Cardiac fibroblast (primary cell): ENCODE results near the gene NOSIP.

ENCODE experiments used
- DNase-seq, 2 donors: peaks; one replicate each; pipeline versions ENCODE4 v3.0.0 to v3.0.0-alpha.2; 2010; ENCODE audit warnings: low read depth in 2 of 2
- H3K4me3 ChIP-seq, 2 donors: replicated peaks in 1 of 2; 1 replicate in 1 of 2; 2 replicates in 1 of 2; pipeline ENCODE4 v1.5.1; 2011; ENCODE audit warnings: low read depth in 2 of 2, low read length in 2 of 2, mild to moderate bottlenecking in 2 of 2, moderate library complexity in 1 of 2
- TF ChIP-seq, protein P1 (sequence below): IDR thresholded peaks from one replicate; pipeline ENCODE4 v1.5.1; 2011; ENCODE audit warnings: low read depth, mild to moderate bottlenecking, low read length, inconsistent platforms

The NOSIP gene

DNA sequence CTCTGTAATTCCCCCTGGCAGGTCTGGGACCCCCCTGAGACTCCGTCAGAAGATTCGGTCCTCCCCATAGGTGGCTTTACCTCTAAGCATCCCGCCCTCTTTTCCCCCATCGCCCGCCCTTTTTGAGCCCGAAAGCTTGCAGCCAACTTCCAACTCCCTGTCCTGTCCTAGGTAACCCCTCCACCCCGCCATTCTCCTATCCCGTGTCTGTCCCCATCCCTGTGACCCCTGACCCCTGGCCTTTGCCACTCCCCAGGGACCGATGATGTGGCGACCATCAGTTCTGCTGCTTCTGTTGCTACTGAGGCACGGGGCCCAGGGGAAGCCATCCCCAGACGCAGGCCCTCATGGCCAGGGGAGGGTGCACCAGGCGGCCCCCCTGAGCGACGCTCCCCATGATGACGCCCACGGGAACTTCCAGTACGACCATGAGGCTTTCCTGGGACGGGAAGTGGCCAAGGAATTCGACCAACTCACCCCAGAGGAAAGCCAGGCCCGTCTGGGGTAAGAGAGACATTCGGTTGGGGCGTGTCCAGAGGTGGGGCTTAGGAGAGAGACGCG, 52.1 kb downstream of the NOSIP start:
- DNase-seq, result peak; percentile 66 to 77
- peak overlapping the region; percentile 64 to 74 for H3K4me3 ChIP-seq
- TF ChIP-seq, protein P1, sequence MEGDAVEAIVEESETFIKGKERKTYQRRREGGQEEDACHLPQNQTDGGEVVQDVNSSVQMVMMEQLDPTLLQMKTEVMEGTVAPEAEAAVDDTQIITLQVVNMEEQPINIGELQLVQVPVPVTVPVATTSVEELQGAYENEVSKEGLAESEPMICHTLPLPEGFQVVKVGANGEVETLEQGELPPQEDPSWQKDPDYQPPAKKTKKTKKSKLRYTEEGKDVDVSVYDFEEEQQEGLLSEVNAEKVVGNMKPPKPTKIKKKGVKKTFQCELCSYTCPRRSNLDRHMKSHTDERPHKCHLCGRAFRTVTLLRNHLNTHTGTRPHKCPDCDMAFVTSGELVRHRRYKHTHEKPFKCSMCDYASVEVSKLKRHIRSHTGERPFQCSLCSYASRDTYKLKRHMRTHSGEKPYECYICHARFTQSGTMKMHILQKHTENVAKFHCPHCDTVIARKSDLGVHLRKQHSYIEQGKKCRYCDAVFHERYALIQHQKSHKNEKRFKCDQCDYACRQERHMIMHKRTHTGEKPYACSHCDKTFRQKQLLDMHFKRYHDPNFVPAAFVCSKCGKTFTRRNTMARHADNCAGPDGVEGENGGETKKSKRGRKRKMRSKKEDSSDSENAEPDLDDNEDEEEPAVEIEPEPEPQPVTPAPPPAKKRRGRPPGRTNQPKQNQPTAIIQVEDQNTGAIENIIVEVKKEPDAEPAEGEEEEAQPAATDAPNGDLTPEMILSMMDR, result no peak

DNA sequence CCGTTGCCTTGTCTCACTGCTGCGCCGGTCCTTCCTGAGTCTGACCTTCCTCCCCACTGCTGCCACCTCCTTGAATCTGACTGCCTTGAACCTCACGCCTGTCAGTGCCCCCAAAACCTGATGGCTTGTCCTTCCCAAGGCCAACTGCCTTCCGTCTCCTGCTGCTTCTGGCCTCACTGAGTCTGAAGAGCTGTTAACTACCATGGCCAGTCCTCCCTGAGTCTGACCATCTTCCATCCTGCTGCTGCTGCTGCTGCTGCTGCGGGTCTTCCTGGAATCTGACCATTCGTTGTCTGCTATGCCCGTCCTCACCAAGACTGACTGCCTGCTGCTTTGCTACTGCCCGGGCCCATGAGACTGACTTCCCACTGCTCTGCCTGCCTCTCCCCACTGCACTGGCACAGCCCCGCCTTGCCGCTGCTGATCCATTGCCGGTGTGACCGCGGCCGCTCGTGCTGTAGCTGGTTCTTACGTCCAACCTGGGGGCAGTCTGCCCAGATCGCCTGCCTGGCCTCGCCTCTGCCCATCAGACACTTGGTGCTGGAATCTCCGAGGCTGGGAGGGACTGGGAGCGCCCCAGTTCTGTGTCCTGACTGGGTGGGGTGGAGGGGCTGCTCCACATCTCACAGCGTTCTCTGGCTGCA, 55.4 kb downstream of the NOSIP start:
- TF ChIP-seq, protein P1, result no peak
- H3K4me3 ChIP-seq, result no peak overlapping the region
- DNase-seq, result no peak

DNA sequence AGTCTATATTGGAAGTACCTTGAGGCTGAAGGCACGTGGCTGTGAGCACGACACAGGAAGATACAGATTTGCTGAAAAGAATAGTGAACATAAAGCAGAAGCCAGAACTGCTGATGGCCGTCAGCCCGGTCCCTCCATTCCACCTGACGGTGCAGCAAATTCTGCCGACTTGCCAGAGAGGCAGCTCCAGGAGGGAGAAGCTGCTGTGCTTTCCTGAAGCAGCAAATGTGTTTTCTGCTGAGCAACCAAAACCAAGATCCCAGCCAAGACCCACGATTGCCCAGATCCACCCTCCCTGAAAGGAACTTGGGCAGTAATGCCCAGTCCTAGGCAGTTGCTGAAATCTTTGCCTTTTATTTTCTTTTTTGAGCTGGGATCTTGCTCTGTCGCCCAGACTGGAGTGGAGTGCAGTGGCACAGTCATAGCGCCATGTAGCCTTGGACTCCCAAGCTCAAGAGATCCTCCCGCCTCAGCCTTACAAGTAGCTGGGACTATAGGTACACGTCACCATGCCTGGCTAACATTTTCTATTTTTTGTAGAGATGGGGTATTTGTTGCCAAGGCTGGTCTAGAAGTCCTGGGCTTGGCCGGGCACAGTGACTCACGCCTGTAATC, 59.5 kb downstream of the NOSIP start:
- TF ChIP-seq, protein P1, result no peak
- H3K4me3 ChIP-seq, result no peak overlapping the region
- no peak for DNase-seq

DNA sequence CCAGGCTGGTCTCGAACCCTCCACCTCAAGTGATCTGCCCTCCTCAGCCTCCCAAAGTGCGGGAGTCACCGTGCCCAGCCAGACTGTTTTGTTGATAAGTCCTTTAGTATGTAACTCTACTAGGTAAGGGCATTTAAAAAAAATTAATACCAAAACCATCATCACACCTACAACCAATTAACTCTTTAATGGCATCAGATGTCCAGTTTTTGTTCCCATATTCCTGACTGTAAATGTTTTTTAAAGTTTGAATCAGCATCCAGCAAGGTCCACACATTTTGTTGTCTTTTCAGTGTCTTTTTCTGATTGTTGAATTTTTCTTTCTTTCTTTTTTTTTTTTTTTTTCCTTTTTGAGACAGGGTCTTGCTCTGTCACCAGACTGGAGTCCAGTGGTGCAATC, 62.3 kb downstream of the NOSIP start:
- no peak for DNase-seq
- H3K4me3 ChIP-seq, result no peak overlapping the region
- TF ChIP-seq, protein P1, result no peak

DNA sequence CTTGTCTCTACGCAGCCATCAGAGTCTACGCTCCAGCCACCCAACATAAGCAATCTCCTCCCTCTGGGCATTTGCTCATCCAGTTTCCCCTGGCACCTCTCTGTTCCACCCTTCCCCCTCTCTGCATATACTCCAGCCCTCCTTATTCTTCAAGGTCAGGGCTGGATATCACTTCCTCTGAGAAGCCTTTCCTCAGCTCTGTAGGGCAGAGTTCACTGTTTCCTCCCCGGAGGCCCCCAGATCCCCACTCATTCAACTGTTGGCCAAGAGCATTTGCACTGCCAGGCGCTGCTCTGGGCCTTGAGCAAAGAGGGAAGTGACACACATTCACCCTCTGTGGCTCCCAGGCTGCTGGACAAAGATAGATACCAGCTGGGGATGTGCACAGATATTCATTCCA, 64.6 kb downstream of the NOSIP start:
- no peak overlapping the region for H3K4me3 ChIP-seq
- TF ChIP-seq, protein P1, result no peak
- DNase-seq, result peak; percentile 43 to 80

DNA sequence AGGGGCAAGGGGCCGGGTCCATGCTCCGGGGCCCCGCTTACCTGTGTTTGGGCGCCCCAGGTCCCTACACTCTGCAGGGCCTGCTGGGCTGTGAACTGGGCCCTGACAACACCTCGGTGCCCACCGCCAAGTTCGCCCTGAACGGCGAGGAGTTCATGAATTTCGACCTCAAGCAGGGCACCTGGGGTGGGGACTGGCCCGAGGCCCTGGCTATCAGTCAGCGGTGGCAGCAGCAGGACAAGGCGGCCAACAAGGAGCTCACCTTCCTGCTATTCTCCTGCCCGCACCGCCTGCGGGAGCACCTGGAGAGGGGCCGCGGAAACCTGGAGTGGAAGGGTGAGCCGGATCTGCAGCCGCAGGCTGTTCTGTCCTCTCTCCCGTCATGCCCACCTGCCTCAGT, 66.2 kb downstream of the NOSIP start:
- peak overlapping the region in 1 of 2 donors; percentile 63 for H3K4me3 ChIP-seq
- TF ChIP-seq, protein P1, result no peak
- no peak for DNase-seq
